BLaER1 treated with 17β-estradiol and CSF1 and Interleukin-3, amounts not matched to agents 10 nM and 100 nM (cell line): ENCODE results near the gene MRPS33.

Experiments
- H3K27ac ChIP-seq, 11 experiments: shearing (Covaris generic); formaldehyde crosslinking; 2 replicates each; pipeline ENCODE4 v1.8.1; 2022
- H3K27me3 ChIP-seq, 11 experiments: shearing (Covaris generic); formaldehyde crosslinking; 2 replicates each; pipeline ENCODE4 v1.8.1; 2022
- H3K36me3 ChIP-seq, 11 experiments: shearing (Covaris generic); formaldehyde crosslinking; 2 replicates each; pipeline ENCODE4 v1.8.1; 2022
- H3K4me1 ChIP-seq, 10 experiments: shearing (Covaris generic); formaldehyde crosslinking; 2 replicates each; pipeline ENCODE4 v1.8.1; 2022
- H3K4me2 ChIP-seq, 11 experiments: shearing (Covaris generic); formaldehyde crosslinking; 2 replicates each; pipeline ENCODE4 v1.8.1; 2022
- H3K4me3 ChIP-seq, 10 experiments: shearing (Covaris generic); formaldehyde crosslinking; 2 replicates each; pipeline ENCODE4 v1.8.1; 2022
- H3K9ac ChIP-seq, 11 experiments: shearing (Covaris generic); formaldehyde crosslinking; 2 replicates each; pipeline ENCODE4 v1.8.1; 2022
- H3K9me3 ChIP-seq, 11 experiments: shearing (Covaris generic); formaldehyde crosslinking; replicated peaks in 1 of 11; 2 replicates each; pipeline ENCODE4 v1.8.1; 2022
- H4K20me1 ChIP-seq, 11 experiments: shearing (Covaris generic); formaldehyde crosslinking; 2 replicates each; pipeline ENCODE4 v1.8.1; 2022
- Cebpa-rat ChIP-seq, 11 experiments: shearing (Covaris generic); IDR thresholded peaks; 2 replicates each; pipeline ENCODE4 v1.8.1; 2022

Gene MRPS33

GRCh38 chr7:141001122-141001521, 13.6 kb downstream of the MRPS33 start:
- H3K36me3 ChIP-seq: peaks cover 8 to 14% (median 11%) of the 10 kb centered on the region in 11 experiments; a peak in 21 of 22 replicates
- H3K9ac ChIP-seq: no peak overlapping the region
- H3K27ac ChIP-seq: no peak overlapping the region
- no peak for TF ChIP-seq Cebpa-rat (IDR thresholded peaks at IDR 0.05)
- H3K4me2 ChIP-seq: no peak overlapping the region
- H3K4me1 ChIP-seq: no peaks in the 10 kb centered on the region
- H3K4me3 ChIP-seq: no peak overlapping the region
- no peaks in the 10 kb centered on the region for H4K20me1 ChIP-seq
- H3K27me3 ChIP-seq: no peaks in the 10 kb centered on the region
- H3K9me3 ChIP-seq: no peaks in the 10 kb centered on the region

- TF ChIP-seq Cebpa-rat (IDR thresholded peaks at IDR 0.05): no peak
- Histone ChIP-seq H3K4me2 (no peak overlapping the region), H3K4me1 (no peaks in the 10 kb centered on the region)
These were observed 16.0 kb downstream of the MRPS33 start for GRCh38 chr7:140998715-140999114.

GRCh38 chr7:140992422-140992821, 22.3 kb downstream of the MRPS33 start:
- no peak overlapping the region for H3K4me3 ChIP-seq
- TF ChIP-seq Cebpa-rat (IDR thresholded peaks at IDR 0.05): no peak
- H3K27ac ChIP-seq: no peak overlapping the region
- no peaks in the 10 kb centered on the region for H4K20me1 ChIP-seq
- no peaks in the 10 kb centered on the region for H3K36me3 ChIP-seq
- H3K27me3 ChIP-seq: no peaks in the 10 kb centered on the region
- H3K9ac ChIP-seq: no peak overlapping the region
- H3K4me2 ChIP-seq: no peak overlapping the region
- H3K9me3 ChIP-seq: no peaks in the 10 kb centered on the region
- no peaks in the 10 kb centered on the region for H3K4me1 ChIP-seq

More at GRCh38 chr7:140998715-140999114, 16.0 kb downstream of the MRPS33 start:
- H3K4me3 ChIP-seq: no peak overlapping the region
- H3K27ac ChIP-seq: no peak overlapping the region
- no peaks in the 10 kb centered on the region for H3K36me3 ChIP-seq
- H3K27me3 ChIP-seq: no peaks in the 10 kb centered on the region
- H3K9me3 ChIP-seq: no peaks in the 10 kb centered on the region
- no peak overlapping the region for H3K9ac ChIP-seq
- no peaks in the 10 kb centered on the region for H4K20me1 ChIP-seq

GRCh38 chr7:140990193-140990962, 24.4 kb downstream of the MRPS33 start:
- Histone ChIP-seq H3K4me3 (no peak overlapping the region), H3K27ac (no peak overlapping the region), H3K27me3 (no peaks in the 10 kb centered on the region), H3K9me3 (no peaks in the 10 kb centered on the region), H4K20me1 (no peaks in the 10 kb centered on the region), H3K4me2 (no peak overlapping the region), H3K36me3 (no peaks in the 10 kb centered on the region), H3K4me1 (no peaks in the 10 kb centered on the region), H3K9ac (no peak overlapping the region)
- TF ChIP-seq Cebpa-rat (IDR thresholded peaks at IDR 0.05): no peak

- Histone ChIP-seq H3K4me2 (no peak overlapping the region), H3K9ac (no peak overlapping the region), H3K27me3 (no peaks in the 10 kb centered on the region), H3K9me3 (peaks cover 3 to 7% (median 4%) of the 10 kb centered on the region in 11 experiments; a peak in 21 of 22 replicates), H3K4me1 (no peaks in the 10 kb centered on the region), H4K20me1 (no peaks in the 10 kb centered on the region), H3K36me3 (no peaks in the 10 kb centered on the region), H3K4me3 (no peak overlapping the region), H3K27ac (no peak overlapping the region)
- TF ChIP-seq Cebpa-rat (IDR thresholded peaks at IDR 0.05): no peak
These were observed 25.7 kb downstream of the MRPS33 start for GRCh38 chr7:140989068-140989467.

GRCh38 chr7:140983802-140984201, 30.9 kb downstream of the MRPS33 start:
- no peak overlapping the region for H3K9ac ChIP-seq
- H4K20me1 ChIP-seq: no peaks in the 10 kb centered on the region
- no peak overlapping the region for H3K27ac ChIP-seq

GRCh38 chr7:140982508-140982907, 32.2 kb downstream of the MRPS33 start:
- no peak overlapping the region for H3K27ac ChIP-seq

More at GRCh38 chr7:140983802-140984201, 30.9 kb downstream of the MRPS33 start:
- no peaks in the 10 kb centered on the region for H3K27me3 ChIP-seq
- peaks cover 0 to 20% (median 0%) of the 10 kb centered on the region in 10 experiments; a peak in 6 of 20 replicates for H3K4me1 ChIP-seq
- TF ChIP-seq Cebpa-rat (IDR thresholded peaks at IDR 0.05): no peak
- H3K4me3 ChIP-seq: no peak overlapping the region
- H3K36me3 ChIP-seq: no peaks in the 10 kb centered on the region
- no peak overlapping the region for H3K4me2 ChIP-seq
- peaks cover 5 to 10% (median 9%) of the 10 kb centered on the region in 11 experiments; a peak in 21 of 22 replicates for H3K9me3 ChIP-seq

GRCh38 chr7:140981951-140982350, 32.8 kb downstream of the MRPS33 start:
- H4K20me1 ChIP-seq: no peaks in the 10 kb centered on the region
- H3K4me3 ChIP-seq: no peak overlapping the region
- no peak for TF ChIP-seq Cebpa-rat (IDR thresholded peaks at IDR 0.05)
- H3K27me3 ChIP-seq: no peaks in the 10 kb centered on the region
- H3K27ac ChIP-seq: no peak overlapping the region
- H3K36me3 ChIP-seq: no peaks in the 10 kb centered on the region
- peaks cover 5 to 10% (median 9%) of the 10 kb centered on the region in 11 experiments; a peak in 21 of 22 replicates for H3K9me3 ChIP-seq
- H3K4me2 ChIP-seq: peak overlapping the region in 3 of 11 experiments; percentile 4 to 56 (median 35); a peak in 5 of 22 replicates
- H3K9ac ChIP-seq: no peak overlapping the region
- peaks cover 0 to 20% (median 0%) of the 10 kb centered on the region in 10 experiments; a peak in 6 of 20 replicates for H3K4me1 ChIP-seq

More at GRCh38 chr7:140982508-140982907, 32.2 kb downstream of the MRPS33 start:
- Histone ChIP-seq H3K4me1 (peaks cover 0 to 20% (median 0%) of the 10 kb centered on the region in 10 experiments; a peak in 6 of 20 replicates), H4K20me1 (no peaks in the 10 kb centered on the region), H3K9me3 (peaks cover 5 to 10% (median 9%) of the 10 kb centered on the region in 11 experiments; a peak in 21 of 22 replicates), H3K4me2 (peak overlapping the region in 3 of 11 experiments; percentile 4 to 56 (median 35); a peak in 5 of 22 replicates), H3K27me3 (no peaks in the 10 kb centered on the region), H3K36me3 (no peaks in the 10 kb centered on the region), H3K4me3 (no peak overlapping the region), H3K9ac (no peak overlapping the region)
- TF ChIP-seq Cebpa-rat (IDR thresholded peaks at IDR 0.05): no peak

- H3K27ac ChIP-seq: no peak overlapping the region
- H3K9me3 ChIP-seq: no peaks in the 10 kb centered on the region
- H3K36me3 ChIP-seq: no peaks in the 10 kb centered on the region
- H3K4me2 ChIP-seq: no peak overlapping the region
- H3K4me1 ChIP-seq: peaks cover 7 to 14% (median 8%) of the 10 kb centered on the region in 10 experiments; a peak in 17 of 20 replicates
- H4K20me1 ChIP-seq: no peaks in the 10 kb centered on the region
- H3K27me3 ChIP-seq: no peaks in the 10 kb centered on the region
- no peak overlapping the region for H3K9ac ChIP-seq
- TF ChIP-seq Cebpa-rat (IDR thresholded peaks at IDR 0.05): no peak
- no peak overlapping the region for H3K4me3 ChIP-seq
These were observed 37.0 kb downstream of the MRPS33 start for GRCh38 chr7:140977741-140978140.
